BE2C (cell line): Measurements from ENCODE around the gene PRB4. TPM values are rescaled to one million over a fixed set of nuclear protein-coding genes. Genes with fewer than 3 reads are reported as not detected.
A peak's percentile ranks its signal among the peaks of the same experiment; 100 is the strongest.
"Not testable (repeated sequence)": the region's sequence is repeated elsewhere in the genome, so short reads cannot be mapped to it uniquely, and the experiment has no call there.

Experiments
- DNase-seq: peaks from one replicate; pipeline ENCODE4 v3.0.0-alpha.2; 2020
- H3K27me3 ChIP-seq: fragments of 250-450 bp; sonication (Bioruptor Pico); 2 replicates; pipeline ENCODE4 v1.5.1; 2020; ENCODE audit warnings: mild to moderate bottlenecking
- H3K36me3 ChIP-seq: fragments of 250-450 bp; sonication (Bioruptor Pico); 2 replicates; pipeline ENCODE4 v1.5.1; 2020; ENCODE audit warnings: mild to moderate bottlenecking
- H3K4me1 ChIP-seq: fragments of 250-450 bp; sonication (Bioruptor Pico); 2 replicates; pipeline ENCODE4 v1.5.1; 2020
- H3K4me3 ChIP-seq: 2 replicates; pipeline ENCODE4 v1.5.1; 2011; ENCODE audit warnings: low read depth, low read length
- H3K9me3 ChIP-seq: fragments of 250-450 bp; sonication (Bioruptor Pico); 2 replicates; pipeline ENCODE4 v1.5.1; 2020
- polyA plus RNA-seq: library from polyadenylated mRNA; unstranded; fragments of >200 nt; gene quantifications from one replicate; pipeline ENCODE4 v1.2.1, GENCODE V29; 2012; ENCODE audit warnings: low read depth, missing spikeins; ENCODE audit not compliant: insufficient read length, insufficient read depth
- TF ChIP-seq, protein P1 (sequence below): IDR thresholded peaks from 2 replicates; pipeline ENCODE4 v1.5.1; 2012; ENCODE audit warnings: mild to moderate bottlenecking, low read depth, low read length

PRB4 gene
- not detected for polyA plus RNA-seq

DNA sequence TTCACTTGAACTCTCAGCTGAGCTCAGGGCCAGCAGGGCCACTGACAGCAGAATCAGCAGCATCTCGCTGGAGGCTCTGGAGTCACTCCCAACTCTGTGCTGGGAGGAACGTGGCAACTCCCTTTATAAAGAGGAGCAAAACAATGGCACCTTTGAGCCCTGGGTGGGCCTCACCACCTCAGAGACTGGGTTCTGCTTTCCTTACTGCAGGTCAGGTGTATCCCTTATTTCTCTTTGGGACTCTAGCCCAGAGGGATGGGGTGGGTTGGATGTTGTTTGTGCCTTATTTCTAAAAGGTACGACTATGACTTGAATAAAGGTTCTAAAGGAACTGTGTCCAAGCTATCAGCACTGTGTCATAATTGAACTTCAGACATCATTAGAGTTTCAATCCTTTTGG, at the start of gene PRB4:
Gene PRB4, minus strand, starts transcription at position 101 of the 400 bp plus-strand sequence. Its CDS starts 38 bp downstream, at position 63.
- DNase-seq = no peak
- TF ChIP-seq, protein P1, sequence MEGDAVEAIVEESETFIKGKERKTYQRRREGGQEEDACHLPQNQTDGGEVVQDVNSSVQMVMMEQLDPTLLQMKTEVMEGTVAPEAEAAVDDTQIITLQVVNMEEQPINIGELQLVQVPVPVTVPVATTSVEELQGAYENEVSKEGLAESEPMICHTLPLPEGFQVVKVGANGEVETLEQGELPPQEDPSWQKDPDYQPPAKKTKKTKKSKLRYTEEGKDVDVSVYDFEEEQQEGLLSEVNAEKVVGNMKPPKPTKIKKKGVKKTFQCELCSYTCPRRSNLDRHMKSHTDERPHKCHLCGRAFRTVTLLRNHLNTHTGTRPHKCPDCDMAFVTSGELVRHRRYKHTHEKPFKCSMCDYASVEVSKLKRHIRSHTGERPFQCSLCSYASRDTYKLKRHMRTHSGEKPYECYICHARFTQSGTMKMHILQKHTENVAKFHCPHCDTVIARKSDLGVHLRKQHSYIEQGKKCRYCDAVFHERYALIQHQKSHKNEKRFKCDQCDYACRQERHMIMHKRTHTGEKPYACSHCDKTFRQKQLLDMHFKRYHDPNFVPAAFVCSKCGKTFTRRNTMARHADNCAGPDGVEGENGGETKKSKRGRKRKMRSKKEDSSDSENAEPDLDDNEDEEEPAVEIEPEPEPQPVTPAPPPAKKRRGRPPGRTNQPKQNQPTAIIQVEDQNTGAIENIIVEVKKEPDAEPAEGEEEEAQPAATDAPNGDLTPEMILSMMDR = no peak
- H3K27me3 ChIP-seq = no peaks in the 10 kb centered on the region
- no peaks in the 10 kb centered on the region for H3K4me1 ChIP-seq
- no peak within 1 kb of the TSS for H3K4me3 ChIP-seq
- H3K36me3 ChIP-seq = no peaks in the 10 kb centered on the region
- no peaks in the 10 kb centered on the region for H3K9me3 ChIP-seq

DNA sequence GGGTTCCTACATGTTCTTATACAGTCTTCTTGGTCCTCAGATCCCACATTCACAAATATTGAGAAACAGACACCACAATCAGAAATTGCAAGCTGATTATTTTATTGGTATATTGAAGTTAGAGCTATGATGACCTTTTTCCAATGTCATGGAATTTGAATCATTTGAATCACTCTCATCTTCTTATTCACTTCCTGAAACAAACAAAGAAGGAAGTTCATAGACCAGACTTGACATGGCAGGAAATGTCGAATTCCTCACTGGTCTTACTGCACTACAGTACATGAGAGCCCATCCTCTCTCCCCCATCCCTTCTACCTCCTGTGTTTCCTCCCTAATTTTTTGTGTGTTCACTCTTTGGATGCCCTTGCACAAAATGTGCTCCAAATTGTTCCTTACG, 41.5 kb upstream of the PRB4 start:
- H3K4me1 ChIP-seq, DNase-seq, H3K4me3 ChIP-seq, H3K36me3 ChIP-seq, H3K27me3 ChIP-seq, H3K9me3 ChIP-seq: not testable (repeated sequence)

- H3K27me3 ChIP-seq = 0 out of 2 replicates have a peak, but pooled peaks cover 6% of the 10 kb centered on the region
- no peaks in the 10 kb centered on the region for H3K9me3 ChIP-seq
- no peak overlapping the region for H3K4me3 ChIP-seq
- DNase-seq = no peak
- TF ChIP-seq, protein P1 = no peak
- no peaks in the 10 kb centered on the region for H3K36me3 ChIP-seq
- no peaks in the 10 kb centered on the region for H3K4me1 ChIP-seq
These were observed 38.2 kb upstream of the PRB4 start for GRCh38 chr12:11348439-11348838.

DNA sequence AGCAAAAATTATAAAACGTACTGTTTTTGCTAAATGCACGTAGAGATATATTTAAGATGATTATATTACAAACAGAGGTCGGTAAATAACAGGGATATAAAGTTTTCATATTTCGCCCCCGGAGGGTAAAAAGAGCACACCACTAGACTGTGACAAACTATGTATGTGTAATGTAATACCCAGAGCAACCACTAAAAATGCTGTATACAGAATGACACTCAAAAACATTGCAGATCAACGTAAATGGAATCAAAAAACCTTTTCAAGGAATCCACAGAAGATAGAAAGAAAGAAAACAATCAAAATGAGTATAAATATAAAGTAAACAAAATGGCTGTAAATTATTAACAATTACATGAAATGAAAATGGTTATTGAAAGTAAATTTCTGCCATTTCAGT, 37.6 kb upstream of the PRB4 start:
- Histone ChIP-seq H3K4me3 (no peak overlapping the region), H3K36me3 (no peaks in the 10 kb centered on the region), H3K27me3 (0 out of 2 replicates have a peak, but pooled peaks cover 6% of the 10 kb centered on the region), H3K9me3 (no peaks in the 10 kb centered on the region), H3K4me1 (no peaks in the 10 kb centered on the region)
- TF ChIP-seq, protein P1 = peak; percentile 24; the same call in 1 of the 2 replicates
- no peak for DNase-seq

GRCh38 chr12:11344500-11344899, 34.3 kb upstream of the PRB4 start:
- Histone ChIP-seq H3K36me3 (no peaks in the 10 kb centered on the region), H3K9me3 (no peaks in the 10 kb centered on the region)
- TF ChIP-seq, protein P1 = no peak

DNA sequence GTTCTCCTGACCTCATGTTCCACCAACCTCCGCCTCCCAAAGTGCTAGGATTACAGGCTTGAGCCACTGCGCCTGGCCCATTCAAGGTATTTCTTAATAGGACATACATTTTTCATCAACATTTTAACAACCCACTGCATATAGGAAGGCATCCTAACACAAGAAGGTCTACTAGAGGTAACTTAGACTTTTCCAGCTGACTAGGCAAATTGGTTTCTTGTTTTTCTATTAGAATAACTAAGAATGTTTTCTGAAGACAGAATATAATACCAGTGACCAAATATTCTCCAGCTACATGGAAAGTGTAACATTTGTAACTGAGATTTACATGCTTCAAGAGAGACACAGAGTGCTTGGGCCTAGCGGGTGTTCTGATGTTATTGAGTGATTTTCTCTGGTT, 14.2 kb upstream of the PRB4 start:
- H3K4me3 ChIP-seq = no peak overlapping the region
- DNase-seq = no peak
- no peaks in the 10 kb centered on the region for H3K9me3 ChIP-seq
- TF ChIP-seq, protein P1 = no peak
- H3K4me1 ChIP-seq = no peaks in the 10 kb centered on the region
- peaks cover 3% of the 10 kb centered on the region; the same call in 1 of the 2 replicates for H3K27me3 ChIP-seq
- H3K36me3 ChIP-seq = no peaks in the 10 kb centered on the region

More at GRCh38 chr12:11344500-11344899, 34.3 kb upstream of the PRB4 start:
- H3K27me3 ChIP-seq = 0 out of 2 replicates have a peak, but pooled peaks cover 6% of the 10 kb centered on the region
- H3K4me1 ChIP-seq = no peaks in the 10 kb centered on the region
- DNase-seq = no peak
- H3K4me3 ChIP-seq = no peak overlapping the region
